GM10266 (cell line): ENCODE measurements around the gene EVL.
A peak's percentile ranks its signal among the peaks of the same experiment; 100 is the strongest.
"Not testable (repeated sequence)": the region's sequence is repeated elsewhere in the genome, so short reads cannot be mapped to it uniquely, and the experiment has no call there.

Experiments
- DNase-seq: peaks from one replicate; pipeline ENCODE4 v3.0.0; 2012; ENCODE audit errors: extremely low spot score
- CTCF ChIP-seq: IDR thresholded peaks from 2 replicates; pipeline ENCODE4 v1.5.1; 2012; ENCODE audit warnings: mild to moderate bottlenecking, low read depth; ENCODE audit not compliant: control insufficient read depth, insufficient read depth; ENCODE audit errors: missing control alignments

EVL gene

GRCh38 chr14:100058777-100059437, 6.3 kb upstream of the EVL start:
- no peak for TF ChIP-seq CTCF

GRCh38 chr14:100059438-100059781, 5.8 kb upstream of the EVL start:
- no peak for TF ChIP-seq CTCF
- no peak for DNase-seq

More at GRCh38 chr14:100058777-100059437, 6.3 kb upstream of the EVL start:
- no peak for DNase-seq

GRCh38 chr14:100060760-100061159, 4.5 kb upstream of the EVL start:
- no peak for TF ChIP-seq CTCF
- no peak for DNase-seq

- DNase-seq = no peak
- no peak for TF ChIP-seq CTCF
Observed at GRCh38 chr14:100062590-100062989, 2.6 kb upstream of the EVL start.

- no peak for DNase-seq
- TF ChIP-seq CTCF = no peak
Observed at GRCh38 chr14:100063314-100063941, 1.8 kb upstream of the EVL start.

GRCh38 chr14:100064335-100065092, 708 bp upstream of the EVL start:
- not testable (repeated sequence) for DNase-seq

- TF ChIP-seq CTCF = no peak
- DNase-seq = peak; percentile 42
Observed at GRCh38 chr14:100065942-100066574, 836 bp downstream of the EVL start.
